H9 (cell line): Measurements from ENCODE around the gene FAM53A. TPM values are rescaled to one million over a fixed set of nuclear protein-coding genes. Genes with fewer than 3 reads are reported as not detected.

Experiments used
- DNase-seq: peaks from one replicate; pipeline ENCODE4 v3.0.0-alpha.2; 2017
- H2AFZ ChIP-seq: one replicate; pipeline ENCODE4 v1.6.1; 2013; ENCODE audit warnings: mild to moderate bottlenecking, low read length, control low read depth, moderate library complexity
- H2AK5ac ChIP-seq: 2 replicates; pipeline ENCODE4 v1.6.1; 2013; ENCODE audit warnings: low read length, control low read depth, mixed read lengths; ENCODE audit not compliant: insufficient read length
- H2BK120ac ChIP-seq: one replicate; pipeline ENCODE4 v1.6.1; 2013; ENCODE audit warnings: low read depth, mild to moderate bottlenecking, low read length, control low read depth, inconsistent platforms; ENCODE audit not compliant: poor library complexity, severe bottlenecking
- H2BK12ac ChIP-seq: 2 replicates; pipeline ENCODE4 v1.6.1; 2013; ENCODE audit warnings: low read length, control low read depth, mixed read lengths, low read depth; ENCODE audit not compliant: insufficient read length
- H2BK15ac ChIP-seq: 2 replicates; pipeline ENCODE4 v1.6.1; 2013; ENCODE audit warnings: low read depth, low read length, control low read depth
- H2BK20ac ChIP-seq: one replicate; pipeline ENCODE4 v1.6.1; 2013; ENCODE audit warnings: low read depth, mild to moderate bottlenecking, low read length, control low read depth, inconsistent platforms; ENCODE audit not compliant: poor library complexity, severe bottlenecking
- H2BK5ac ChIP-seq: 2 replicates; pipeline ENCODE4 v1.6.1; 2013; ENCODE audit warnings: low read length, control low read depth, mixed read lengths; ENCODE audit not compliant: insufficient read length
- H3K14ac ChIP-seq: 2 replicates; pipeline ENCODE4 v1.6.1; 2013; ENCODE audit warnings: low read length, control low read depth; ENCODE audit not compliant: insufficient read depth
- H3K18ac ChIP-seq: 2 replicates; pipeline ENCODE4 v1.6.1; 2013; ENCODE audit warnings: low read depth, mild to moderate bottlenecking, mixed read lengths, low read length, control low read depth; ENCODE audit not compliant: insufficient read length
- H3K23ac ChIP-seq: 2 replicates; pipeline ENCODE4 v1.6.1; 2013; ENCODE audit warnings: low read length, control low read depth, mixed read lengths, low read depth; ENCODE audit not compliant: insufficient read length
- H3K23me2 ChIP-seq: 2 replicates; pipeline ENCODE4 v1.6.1; 2013; ENCODE audit warnings: low read depth, mild to moderate bottlenecking, mixed read lengths, low read length, control low read depth; ENCODE audit not compliant: insufficient read length, poor library complexity, severe bottlenecking
- H3K27ac ChIP-seq: 2 replicates; pipeline ENCODE4 v1.5.1; 2013; ENCODE audit warnings: low read length, control low read depth, mixed read lengths, low read depth; ENCODE audit not compliant: insufficient read length
- H3K27me3 ChIP-seq: 2 replicates; pipeline ENCODE4 v1.6.1; 2013; ENCODE audit warnings: low read length, control low read depth, inconsistent platforms; ENCODE audit not compliant: insufficient read depth
- H3K4ac ChIP-seq: 2 replicates; pipeline ENCODE4 v1.6.1; 2013; ENCODE audit warnings: low read depth, mild to moderate bottlenecking, control low read depth, inconsistent platforms, low read length, moderate library complexity
- H3K4me1 ChIP-seq: 2 replicates; pipeline ENCODE4 v1.6.1; 2013; ENCODE audit warnings: low read length, control low read depth, inconsistent platforms; ENCODE audit not compliant: insufficient read depth
- H3K4me2 ChIP-seq: 2 replicates; pipeline ENCODE4 v1.6.1; 2013; ENCODE audit warnings: low read length, control low read depth, mixed read lengths; ENCODE audit not compliant: insufficient read length, insufficient read depth
- H3K56ac ChIP-seq: 2 replicates; pipeline ENCODE4 v1.6.1; 2013; ENCODE audit warnings: low read depth, mild to moderate bottlenecking, mixed read lengths, low read length, control low read depth; ENCODE audit not compliant: insufficient read length
- H3K79me1 ChIP-seq: 2 replicates; pipeline ENCODE4 v1.6.1; 2013; ENCODE audit warnings: low read depth, mild to moderate bottlenecking, moderate library complexity, low read length, control low read depth, inconsistent platforms; ENCODE audit not compliant: insufficient read depth, poor library complexity, severe bottlenecking
- H3K79me2 ChIP-seq: 2 replicates; pipeline ENCODE4 v1.6.1; 2013; ENCODE audit warnings: low read length, control low read depth, inconsistent platforms; ENCODE audit not compliant: insufficient read depth
- H3K9ac ChIP-seq: 2 replicates; pipeline ENCODE4 v1.6.1; 2013; ENCODE audit warnings: low read length, control low read depth, mixed read lengths; ENCODE audit not compliant: insufficient read length; ENCODE audit errors: extremely low read depth
- H3K9me3 ChIP-seq: one replicate; pipeline ENCODE4 v1.6.1; 2013; ENCODE audit warnings: low read depth, low read length, inconsistent platforms; ENCODE audit not compliant: control insufficient read depth
- H3T11ph ChIP-seq: one replicate; pipeline ENCODE4 v1.6.1; 2013; ENCODE audit warnings: mild to moderate bottlenecking, low read length, control low read depth, inconsistent platforms
- H4K20me1 ChIP-seq: one replicate; pipeline ENCODE4 v1.6.1; 2013; ENCODE audit not compliant: control insufficient read depth, insufficient read length, insufficient read depth
- H4K5ac ChIP-seq: 2 replicates; pipeline ENCODE4 v1.6.1; 2013; ENCODE audit warnings: low read depth, mild to moderate bottlenecking, mixed read lengths, low read length, control low read depth; ENCODE audit not compliant: insufficient read length
- H4K8ac ChIP-seq: replicated peaks from 2 replicates; pipeline ENCODE4 v1.6.1; 2013; ENCODE audit warnings: low read length, control low read depth, mixed read lengths, low read depth; ENCODE audit not compliant: insufficient read length
- H4K91ac ChIP-seq: 2 replicates; pipeline ENCODE4 v1.6.1; 2013; ENCODE audit warnings: low read depth, mild to moderate bottlenecking, moderate library complexity, mixed read lengths, low read length, control low read depth; ENCODE audit not compliant: insufficient read length
- H3K27ac Mint-ChIP-seq, 3 experiments: 2 replicates in 2 of 3; 3 replicates in 1 of 3; pipeline ENCODE4 v1.8.0; 2020 to 2021; ENCODE audit warnings: mixed read lengths in 3 of 3, mild to moderate bottlenecking in 1 of 3, moderate library complexity in 1 of 3
- H3K27me3 Mint-ChIP-seq: 2 replicates; pipeline ENCODE4 v1.8.0; 2021; ENCODE audit warnings: low read depth, mild to moderate bottlenecking, moderate library complexity, mixed read lengths
- H3K36me3 Mint-ChIP-seq, 3 experiments: 2 replicates in 2 of 3; 3 replicates in 1 of 3; pipeline ENCODE4 v1.8.0; 2020 to 2021; ENCODE audit warnings: low read depth in 3 of 3, mixed read lengths in 3 of 3; ENCODE audit not compliant: insufficient read depth in 1 of 3
- H3K4me1 Mint-ChIP-seq, 2 experiments: 2 replicates each; pipeline ENCODE4 v1.8.0; 2020; ENCODE audit warnings: mixed read lengths in 2 of 2
- H3K4me3 Mint-ChIP-seq, 2 experiments: 2 replicates in 1 of 2; 3 replicates in 1 of 2; pipeline ENCODE4 v1.8.0; 2020 to 2021; ENCODE audit warnings: mild to moderate bottlenecking in 2 of 2, mixed read lengths in 2 of 2, moderate library complexity in 1 of 2
- H3K9me3 Mint-ChIP-seq, 2 experiments: 2 replicates in 1 of 2; 3 replicates in 1 of 2; pipeline ENCODE4 v1.8.0; 2020; ENCODE audit warnings: mild to moderate bottlenecking in 2 of 2, mixed read lengths in 2 of 2, moderate library complexity in 1 of 2
- WGBS: extraction: QIAGEN DNeasy Blood & Tissue Kit; methylation state at CpG from one replicate; pipeline ENCODE4 v1.1.7; 2013; ENCODE audit warnings: missing lambda C conversion rate, low lambda C conversion rate, mixed read lengths; ENCODE audit not compliant: insufficient read length; ENCODE audit errors: extremely low coverage; 5-methylcytosine and 5-hydroxymethylcytosine counted together
- total RNA-seq: library from RNA; stranded (reverse); gene quantifications from 2 replicates; pipeline ENCODE4 v1.2.1, GENCODE V29; 2021
- TF ChIP-seq, protein P1 (sequence below): fragments of 200-600 bp; sonication (generic); conservative IDR thresholded peaks from 3 replicates; pipeline ENCODE4 v1.8.0; 2021; ENCODE audit warnings: antibody characterized with exemption, mild to moderate bottlenecking

Gene FAM53A
- total RNA-seq, 1 experiment from 2014 or later: 2.4 TPM

GRCh38 chr4:1615786-1616556 lies 68.1 kb downstream of the FAM53A start:
- Histone ChIP-seq H3K23ac (no peak overlapping the region), H2BK5ac (no peak overlapping the region), H4K8ac (no peak overlapping the region), H2BK20ac (no peak overlapping the region), H3K9me3 (no peaks in the 10 kb centered on the region), H4K20me1 (no peaks in the 10 kb centered on the region), H2AFZ (no peak overlapping the region), H2BK15ac (no peak overlapping the region), H4K5ac (no peak overlapping the region), H3K18ac (no peak overlapping the region), H3K14ac (no peak overlapping the region), H3K23me2 (no peaks in the 10 kb centered on the region), H2BK120ac (no peak overlapping the region), H3K9ac (no peak overlapping the region), H2BK12ac (no peak overlapping the region), H3K4ac (no peak overlapping the region), H3K27ac (no peak overlapping the region), H3T11ph (no peak overlapping the region), H3K56ac (no peak overlapping the region), H3K79me2 (no peaks in the 10 kb centered on the region), H3K27me3 (no peaks in the 10 kb centered on the region), H3K4me2 (no peak overlapping the region), H2AK5ac (no peak overlapping the region), H3K4me1 (no peaks in the 10 kb centered on the region), H3K79me1 (no peaks in the 10 kb centered on the region), H4K91ac (no peak overlapping the region)
- Mint-ChIP-seq H3K4me1 (no peaks in the 10 kb centered on the region), H3K27ac (no peak overlapping the region; a peak in 1 of 7 replicates), H3K4me3 (no peak overlapping the region), H3K9me3 (peaks cover 0 to 10% of the 10 kb centered on the region in 2 experiments; a peak in 2 of 5 replicates), H3K36me3 (no peaks in the 10 kb centered on the region; a peak in 1 of 7 replicates), H3K27me3 (no peaks in the 10 kb centered on the region; the same call in none of the 2 replicates)
- TF ChIP-seq, protein P1, sequence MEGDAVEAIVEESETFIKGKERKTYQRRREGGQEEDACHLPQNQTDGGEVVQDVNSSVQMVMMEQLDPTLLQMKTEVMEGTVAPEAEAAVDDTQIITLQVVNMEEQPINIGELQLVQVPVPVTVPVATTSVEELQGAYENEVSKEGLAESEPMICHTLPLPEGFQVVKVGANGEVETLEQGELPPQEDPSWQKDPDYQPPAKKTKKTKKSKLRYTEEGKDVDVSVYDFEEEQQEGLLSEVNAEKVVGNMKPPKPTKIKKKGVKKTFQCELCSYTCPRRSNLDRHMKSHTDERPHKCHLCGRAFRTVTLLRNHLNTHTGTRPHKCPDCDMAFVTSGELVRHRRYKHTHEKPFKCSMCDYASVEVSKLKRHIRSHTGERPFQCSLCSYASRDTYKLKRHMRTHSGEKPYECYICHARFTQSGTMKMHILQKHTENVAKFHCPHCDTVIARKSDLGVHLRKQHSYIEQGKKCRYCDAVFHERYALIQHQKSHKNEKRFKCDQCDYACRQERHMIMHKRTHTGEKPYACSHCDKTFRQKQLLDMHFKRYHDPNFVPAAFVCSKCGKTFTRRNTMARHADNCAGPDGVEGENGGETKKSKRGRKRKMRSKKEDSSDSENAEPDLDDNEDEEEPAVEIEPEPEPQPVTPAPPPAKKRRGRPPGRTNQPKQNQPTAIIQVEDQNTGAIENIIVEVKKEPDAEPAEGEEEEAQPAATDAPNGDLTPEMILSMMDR: no peak
- DNase-seq: no peak
- no CpG with 5 or more reads among the region's 22 CpGs for WGBS
